Stomach (tissue), 9 donors: ENCODE data around the gene SMIM30. TPM values are rescaled to one million over a fixed set of nuclear protein-coding genes. Genes with fewer than 3 reads are reported as not detected.

ENCODE experiments used
- DNase-seq, 2 donors: peaks; one replicate each; pipeline versions ENCODE4 v3.0.0 to v3.0.0-alpha.2; 2013 to 2019
- H3K27ac ChIP-seq, 5 donors: fragments of 200-600 bp in 4 of 5; sonication (generic) in 4 of 5; one replicate each; pipeline ENCODE4 v1.5.1; 2013 to 2019; ENCODE audit warnings: mild to moderate bottlenecking in 1 of 5, moderate library complexity in 1 of 5
- H3K27me3 ChIP-seq, 3 donors: fragments of 200-600 bp; sonication (generic); one replicate each; pipeline ENCODE4 v1.5.1; 2017 to 2019; ENCODE audit warnings: mixed run types in 1 of 3
- H3K36me3 ChIP-seq, 4 donors: fragments of 200-600 bp; sonication (generic); 1 replicate in 3 of 4; 2 replicates in 1 of 4; pipeline ENCODE4 v1.5.1; 2016 to 2019
- H3K4me1 ChIP-seq, 4 donors: fragments of 200-600 bp; sonication (generic); one replicate each; pipeline ENCODE4 v1.5.1; 2016 to 2019
- H3K4me3 ChIP-seq, 4 donors: fragments of 200-600 bp; sonication (generic) in 3 of 4; one replicate each; pipeline ENCODE4 v1.5.1; 2016 to 2019; ENCODE audit warnings: mild to moderate bottlenecking in 1 of 4
- H3K9me3 ChIP-seq, 4 donors: fragments of 200-600 bp; sonication (generic); one replicate each; pipeline ENCODE4 v1.5.1; 2016 to 2019
- EP300 ChIP-seq: sonication (generic); formaldehyde crosslinking; IDR thresholded peaks from one replicate; pipeline ENCODE4 v1.6.1; 2017; ENCODE audit warnings: antibody characterized with exemption
- POLR2A ChIP-seq, 4 donors: fragments of 450-650 bp; IDR thresholded peaks; one replicate each; pipeline ENCODE4 v1.6.1; 2016; ENCODE audit warnings: antibody characterized with exemption in 4 of 4, control low read depth in 2 of 4, mild to moderate bottlenecking in 1 of 4, moderate library complexity in 1 of 4
- POLR2AphosphoS5 ChIP-seq, 3 donors: sonication (generic); formaldehyde crosslinking; IDR thresholded peaks; one replicate each; pipeline ENCODE4 v1.6.1; 2016; ENCODE audit warnings: antibody characterized with exemption in 3 of 3
- WGBS, 5 donors: extraction: QIAGEN DNeasy Blood & Tissue Kit in 3 of 5; methylation state at CpG; one replicate each; pipeline versions ENCODE4 v1.1.5 to v1.1.7; 2013 to 2018; 5-methylcytosine and 5-hydroxymethylcytosine counted together
- intact Hi-C: fragments of 100-400 bp; cut with DNase I; formaldehyde crosslinking; loops from one replicate; pipeline ENCODE4 v1.15.1; 2023; ENCODE audit warnings: low total_unique reads
- polyA plus RNA-seq, 3 donors: library from polyadenylated mRNA; stranded (reverse); fragments of 200-250 nt; gene quantifications; one replicate each; pipeline ENCODE4 v1.2.3, GENCODE V29; 2013
- total RNA-seq, 5 donors: library from RNA; depleted of rRNA; stranded (reverse); fragments of >200 nt; gene quantifications; one replicate each; pipeline versions ENCODE4 v1.1.0 to v1.2.3, GENCODE V29; 2014 to 2016
- TF ChIP-seq, protein P1 (sequence below), 7 experiments: fragments of 450-650 bp in 4 of 7; fragments of 200-600 bp in 3 of 7; sonication (generic) in 3 of 7; IDR thresholded peaks; one replicate each; pipeline ENCODE4 v1.5.1; 2016 to 2019; ENCODE audit warnings: antibody characterized with exemption in 7 of 7, control low read depth in 2 of 7, mild to moderate bottlenecking in 1 of 7
- donor health status: healthy with polysubstance abuse.
- donor health status: Bipolar disorder and iron deficiency.
- donor health status: healthy.

Gene SMIM30
- total and polyA plus RNA-seq, 8 donors, result 14.6 to 144 (median 59.7) TPM; not detected in 1

GRCh38 chr7:113100121-113100603 lies 18.2 kb downstream of the SMIM30 start:
- Histone ChIP-seq H3K4me3 (no peak overlapping the region), H3K9me3 (no peaks in the 10 kb centered on the region), H3K4me1 (peaks cover 0 to 10% (median 0%) of the 10 kb centered on the region in 4 donors), H3K27ac (no peak overlapping the region), H3K27me3 (no peaks in the 10 kb centered on the region), H3K36me3 (no peaks in the 10 kb centered on the region)
- intact Hi-C loops, result no loop called here
- whole genome bisulfite sequencing, 5 donors, result 44 to 56% (median 47%) methylated on average over 5 of the region's 5 CpGs
- TF ChIP-seq, protein P1, sequence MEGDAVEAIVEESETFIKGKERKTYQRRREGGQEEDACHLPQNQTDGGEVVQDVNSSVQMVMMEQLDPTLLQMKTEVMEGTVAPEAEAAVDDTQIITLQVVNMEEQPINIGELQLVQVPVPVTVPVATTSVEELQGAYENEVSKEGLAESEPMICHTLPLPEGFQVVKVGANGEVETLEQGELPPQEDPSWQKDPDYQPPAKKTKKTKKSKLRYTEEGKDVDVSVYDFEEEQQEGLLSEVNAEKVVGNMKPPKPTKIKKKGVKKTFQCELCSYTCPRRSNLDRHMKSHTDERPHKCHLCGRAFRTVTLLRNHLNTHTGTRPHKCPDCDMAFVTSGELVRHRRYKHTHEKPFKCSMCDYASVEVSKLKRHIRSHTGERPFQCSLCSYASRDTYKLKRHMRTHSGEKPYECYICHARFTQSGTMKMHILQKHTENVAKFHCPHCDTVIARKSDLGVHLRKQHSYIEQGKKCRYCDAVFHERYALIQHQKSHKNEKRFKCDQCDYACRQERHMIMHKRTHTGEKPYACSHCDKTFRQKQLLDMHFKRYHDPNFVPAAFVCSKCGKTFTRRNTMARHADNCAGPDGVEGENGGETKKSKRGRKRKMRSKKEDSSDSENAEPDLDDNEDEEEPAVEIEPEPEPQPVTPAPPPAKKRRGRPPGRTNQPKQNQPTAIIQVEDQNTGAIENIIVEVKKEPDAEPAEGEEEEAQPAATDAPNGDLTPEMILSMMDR (IDR thresholded peaks at IDR 0.05), result no peak
- TF ChIP-seq EP300 (no peak), POLR2AphosphoS5 (IDR thresholded peaks at IDR 0.05) (no peak), POLR2A (IDR thresholded peaks at IDR 0.05) (no peak)
- peak; percentile 29 to 87 for DNase-seq

DNA sequence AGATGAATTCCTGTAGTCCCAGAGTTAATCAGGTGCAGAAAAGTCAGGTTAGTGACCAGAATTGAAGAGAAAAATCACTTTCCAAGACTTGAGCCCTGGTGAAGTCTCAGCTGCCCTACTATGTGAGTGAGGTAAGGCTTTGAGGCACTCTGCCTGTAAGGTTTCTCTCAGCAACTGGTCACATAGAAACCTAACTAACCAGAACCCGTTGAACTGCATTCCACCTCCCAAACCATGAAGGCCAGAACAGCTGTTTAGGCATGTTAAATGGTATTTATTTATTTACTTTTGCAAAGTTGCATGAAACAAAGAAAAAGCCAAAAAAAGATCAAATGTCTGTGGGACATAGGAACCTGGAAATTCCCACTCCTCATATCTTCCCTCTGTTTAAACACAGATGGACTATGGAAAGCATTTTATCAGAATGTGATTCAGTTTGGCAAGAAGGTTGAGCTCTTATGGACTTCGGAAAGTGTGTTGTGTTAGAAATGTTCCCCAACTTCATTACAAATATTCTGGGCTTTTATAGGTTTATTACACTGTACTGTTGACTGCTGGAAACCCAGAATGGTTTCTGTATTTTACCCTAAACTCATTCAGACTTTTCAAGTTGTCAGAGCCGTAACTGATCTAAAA lies 19.0 kb downstream of the SMIM30 start:
- no peak overlapping the region for H3K4me3 ChIP-seq
- H3K36me3 ChIP-seq, result no peaks in the 10 kb centered on the region
- peak in 1 of 2 donors; percentile 55 for DNase-seq
- H3K27me3 ChIP-seq, result no peaks in the 10 kb centered on the region
- intact Hi-C loops, result no loop called here
- H3K9me3 ChIP-seq, result no peaks in the 10 kb centered on the region
- no peak overlapping the region for H3K27ac ChIP-seq
- H3K4me1 ChIP-seq, result peaks cover 0 to 10% (median 0%) of the 10 kb centered on the region in 4 donors
- WGBS, 5 donors, result 30 to 46% (median 38%) methylated on average over 3 of the region's 3 CpGs
- TF ChIP-seq, protein P1 (IDR thresholded peaks at IDR 0.05), result no peak
- TF ChIP-seq POLR2A (IDR thresholded peaks at IDR 0.05) (no peak), EP300 (no peak), POLR2AphosphoS5 (IDR thresholded peaks at IDR 0.05) (no peak)

GRCh38 chr7:113094517-113095249 lies 23.7 kb downstream of the SMIM30 start:
- Histone ChIP-seq H3K27me3 (no peaks in the 10 kb centered on the region), H3K4me1 (peaks cover 0 to 10% (median 0%) of the 10 kb centered on the region in 4 donors), H3K27ac (no peak overlapping the region), H3K4me3 (no peak overlapping the region), H3K9me3 (no peaks in the 10 kb centered on the region), H3K36me3 (no peaks in the 10 kb centered on the region)
- 30 to 60% (median 56%) methylated on average over 3 of the region's 3 CpGs for WGBS, 5 donors
- intact Hi-C loops, result no loop called here
- TF ChIP-seq POLR2A (IDR thresholded peaks at IDR 0.05) (no peak), POLR2AphosphoS5 (IDR thresholded peaks at IDR 0.05) (no peak), EP300 (no peak)
- TF ChIP-seq, protein P1 (IDR thresholded peaks at IDR 0.05), result no peak
- DNase-seq, result peak in 1 of 2 donors; percentile 9

DNA sequence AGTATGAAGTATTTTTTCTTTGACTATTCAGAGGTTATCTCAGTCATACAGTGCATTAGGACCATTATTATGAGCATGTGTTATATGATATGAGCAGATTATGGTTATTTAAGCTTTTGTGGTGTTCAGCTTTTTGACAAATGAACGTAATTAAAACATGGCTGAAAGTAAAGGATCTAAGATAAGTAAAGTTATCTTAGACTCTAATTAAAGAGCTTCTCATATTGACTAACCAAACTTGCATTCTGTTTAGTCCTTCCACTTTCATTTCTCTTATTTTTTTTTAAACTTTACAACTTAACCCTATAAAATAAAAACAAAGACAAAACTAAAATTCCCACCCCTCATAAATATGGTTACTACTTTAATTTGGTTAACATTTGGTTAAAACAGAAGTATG lies 24.8 kb downstream of the SMIM30 start:
- WGBS, 5 donors, result 49 to 67% (median 53%) methylated on average over 1 of the region's 1 CpG
- Histone ChIP-seq H3K27me3 (no peaks in the 10 kb centered on the region), H3K4me1 (no peaks in the 10 kb centered on the region), H3K9me3 (no peaks in the 10 kb centered on the region), H3K27ac (no peak overlapping the region), H3K36me3 (no peaks in the 10 kb centered on the region), H3K4me3 (no peak overlapping the region)
- intact Hi-C loops, result no loop called here
- TF ChIP-seq, protein P1 (IDR thresholded peaks at IDR 0.05), result no peak
- TF ChIP-seq POLR2AphosphoS5 (IDR thresholded peaks at IDR 0.05) (no peak), POLR2A (IDR thresholded peaks at IDR 0.05) (no peak), EP300 (no peak)
- DNase-seq, result no peak
